Iris pigment epithelial cell (primary cell): ENCODE measurements around the gene LAMA1.
A peak's percentile ranks its signal among the peaks of the same experiment; 100 is the strongest.
"Not testable (repeated sequence)": the region's sequence is repeated elsewhere in the genome, so short reads cannot be mapped to it uniquely, and the experiment has no call there.

Source experiments
- DNase-seq: peaks from one replicate; pipeline ENCODE4 v3.0.0-alpha.2; 2011; ENCODE audit warnings: low read depth

The LAMA1 gene

DNA sequence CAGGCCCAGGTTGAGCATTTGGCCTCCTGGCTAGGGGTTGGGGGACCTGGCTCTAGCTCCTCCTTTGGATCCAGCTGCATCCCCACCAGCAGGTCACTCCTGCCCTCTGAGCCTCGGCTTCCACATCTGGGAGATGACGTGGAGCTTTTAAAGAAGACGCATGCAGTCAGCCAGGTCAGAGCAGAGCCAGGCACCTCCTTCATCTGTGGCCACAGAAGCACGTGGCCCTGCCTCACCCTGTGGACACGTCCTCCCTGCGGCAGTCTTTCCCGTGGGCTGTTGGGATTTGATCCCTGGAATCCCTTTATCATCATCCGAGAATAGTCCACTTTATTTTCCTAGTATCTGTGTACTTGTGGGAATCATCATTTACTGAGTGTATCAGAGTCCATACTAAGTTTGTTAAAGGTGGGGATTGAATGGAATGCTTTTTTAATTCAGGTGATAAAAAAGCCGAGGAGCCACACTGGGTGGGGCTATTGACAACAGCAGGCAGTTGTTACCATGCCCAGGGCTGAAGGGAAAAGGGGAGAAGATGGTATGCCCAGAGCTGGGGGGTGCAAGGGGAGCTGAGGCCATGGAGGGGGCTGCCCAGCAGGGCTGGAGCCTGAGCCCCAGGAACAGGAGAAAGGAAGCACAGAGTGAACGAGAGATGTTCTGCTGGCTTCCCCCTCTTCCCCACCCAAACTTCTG is 170.1 kb downstream of the LAMA1 start:
- DNase-seq, result no peak

DNA sequence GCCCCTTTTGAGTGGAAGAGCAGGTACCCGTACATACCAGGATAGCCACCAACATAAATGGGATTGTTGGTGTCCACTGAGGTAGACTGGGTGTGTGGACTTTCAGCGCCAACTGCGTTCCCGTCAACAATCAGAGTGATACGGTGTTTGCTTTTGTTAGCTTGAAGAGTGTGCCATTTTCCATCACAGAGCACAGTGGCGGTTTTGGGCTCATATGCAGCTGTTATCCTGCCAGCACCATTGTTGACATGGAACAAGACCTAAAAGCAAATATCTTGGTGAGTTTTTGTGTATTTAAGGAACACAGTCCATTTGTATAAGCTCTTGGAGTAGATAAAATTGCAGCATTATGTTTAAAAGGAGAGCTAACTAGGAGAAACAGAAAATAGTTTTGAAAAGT is 174.5 kb downstream of the LAMA1 start:
- DNase-seq, result no peak

DNA sequence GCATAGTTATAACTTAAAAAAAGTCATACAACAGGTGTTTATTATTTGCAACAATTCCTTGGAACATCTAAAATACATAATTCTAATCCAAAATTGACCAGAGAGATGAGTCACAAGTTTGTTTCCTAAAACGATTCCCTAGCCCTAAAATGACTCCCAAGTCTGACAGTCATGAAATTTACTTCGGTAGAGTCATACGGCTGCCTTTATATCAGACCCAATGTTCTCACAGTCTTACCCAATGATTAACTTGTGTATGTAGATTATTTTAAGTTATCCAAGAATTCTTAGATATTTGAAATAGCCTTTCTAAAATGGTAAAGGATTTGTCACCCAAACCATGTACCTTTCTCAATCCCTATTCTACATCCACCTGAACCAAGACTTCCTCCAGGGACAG is 174.9 kb downstream of the LAMA1 start:
- no peak for DNase-seq

DNA sequence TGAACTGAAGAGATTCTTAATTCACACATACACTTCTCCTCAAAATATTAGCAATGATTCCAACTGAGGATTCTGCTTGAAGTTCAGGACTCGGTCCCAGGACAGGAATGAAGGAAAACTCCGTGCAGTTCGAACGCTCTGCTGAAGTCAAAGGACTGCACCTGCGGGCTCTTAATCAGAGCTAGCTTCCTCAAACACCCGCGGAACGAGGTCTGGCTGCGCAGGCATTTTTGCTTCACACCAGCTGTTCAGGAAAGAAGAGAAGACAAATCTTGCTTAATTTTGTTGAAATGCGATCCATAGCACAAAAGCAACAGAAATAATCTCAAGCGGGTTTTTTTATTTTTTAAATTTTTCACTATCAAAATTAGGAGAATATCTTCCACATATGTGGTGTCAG is 175.6 kb downstream of the LAMA1 start:
- no peak for DNase-seq

DNA sequence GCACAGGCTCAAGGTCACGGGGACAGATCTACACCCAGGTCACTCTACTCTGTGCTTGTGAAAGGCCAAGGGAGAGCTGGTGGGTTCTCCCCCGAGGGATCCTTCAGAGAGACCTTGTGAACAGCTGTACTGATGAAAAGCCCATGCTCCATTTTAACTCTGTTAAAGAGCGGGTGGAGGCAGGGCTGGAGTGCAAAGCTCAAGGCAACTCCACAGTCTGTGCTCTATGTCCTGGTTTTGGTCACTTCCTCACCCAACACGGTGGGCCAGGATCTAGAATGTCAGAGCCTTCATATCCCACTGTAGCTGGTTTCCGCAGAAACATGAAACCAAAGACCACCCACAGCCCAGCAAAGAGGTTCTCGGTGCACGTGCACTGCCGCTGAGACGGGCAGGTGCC is 177.1 kb downstream of the LAMA1 start:
- DNase-seq, result no peak

DNA sequence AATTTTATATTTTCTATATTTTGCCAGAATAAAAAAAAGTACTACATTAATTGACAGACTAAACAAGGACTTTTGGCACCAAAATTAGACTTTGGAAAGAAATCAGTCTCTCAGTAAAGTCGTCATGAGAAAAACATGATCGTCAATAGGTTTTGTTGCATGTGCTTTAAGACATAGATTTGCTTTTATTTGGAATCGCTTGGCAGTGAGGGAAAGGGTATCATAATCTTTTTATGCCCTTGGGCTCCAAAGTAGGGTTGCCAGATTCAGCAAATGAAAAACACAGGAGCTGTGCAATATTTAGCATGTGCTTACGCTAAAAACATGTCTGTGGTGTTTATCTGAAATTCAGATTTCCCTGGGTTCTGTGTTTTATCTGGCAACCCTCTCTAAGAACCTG is 177.6 kb downstream of the LAMA1 start:
- DNase-seq, result no peak

DNA sequence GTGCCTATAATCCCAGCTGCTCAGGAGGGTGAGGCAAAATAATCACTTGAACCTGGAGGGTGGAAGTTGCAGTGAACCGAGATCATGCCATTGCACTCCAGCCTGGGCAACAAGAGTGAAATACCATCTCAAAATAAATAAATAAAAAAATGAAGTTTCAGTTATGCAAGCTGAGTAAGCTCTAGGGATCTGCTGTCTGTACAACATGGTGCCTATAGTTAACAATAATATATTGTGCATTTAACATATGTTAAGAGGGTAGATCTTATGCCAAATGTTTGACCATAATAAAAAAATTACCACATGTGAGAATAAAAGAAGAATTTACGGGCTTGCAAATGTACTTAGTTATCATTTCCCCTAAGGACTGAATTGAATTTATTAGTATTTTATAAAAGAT is 179.2 kb downstream of the LAMA1 start:
- not testable (repeated sequence) for DNase-seq

DNA sequence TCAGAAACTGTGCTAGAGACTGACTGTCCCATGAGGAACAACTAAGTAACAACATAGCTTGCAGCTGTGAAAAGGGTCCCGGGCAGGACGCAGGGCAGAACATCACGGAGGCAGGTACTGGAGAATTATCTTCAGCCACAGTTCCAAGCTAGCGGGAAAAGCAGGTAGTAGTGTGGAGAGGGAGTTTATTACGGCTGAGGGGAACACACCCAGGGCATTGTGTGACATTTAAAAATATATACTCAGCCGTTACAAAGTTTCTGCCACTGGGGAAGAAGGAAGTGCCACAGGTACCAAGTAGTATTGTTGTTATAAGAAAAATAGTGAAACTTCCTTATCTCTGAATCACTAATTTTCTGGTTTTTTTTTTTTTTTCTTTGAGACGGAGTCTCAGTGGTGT is 179.6 kb downstream of the LAMA1 start:
- DNase-seq, result no peak

DNA sequence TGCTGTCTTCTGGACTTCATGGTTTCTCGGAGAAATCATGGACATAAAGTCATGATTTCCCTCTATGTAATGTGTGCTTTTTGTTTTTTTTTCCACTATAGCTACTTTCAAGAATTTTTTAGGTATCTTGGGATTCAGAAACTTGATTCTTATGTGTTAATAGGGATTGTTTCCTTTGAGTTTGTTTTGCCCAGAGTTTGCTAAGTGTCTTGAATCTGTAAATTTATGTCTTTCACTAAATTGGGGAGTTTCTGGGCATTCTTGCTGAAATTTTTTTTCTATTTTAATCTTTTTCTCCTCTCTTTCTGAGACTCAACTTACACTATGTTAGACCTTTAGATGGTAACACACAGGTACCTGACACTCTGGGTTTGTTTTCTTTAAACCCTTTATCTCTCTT is 182.7 kb downstream of the LAMA1 start:
- DNase-seq, result no peak

DNA sequence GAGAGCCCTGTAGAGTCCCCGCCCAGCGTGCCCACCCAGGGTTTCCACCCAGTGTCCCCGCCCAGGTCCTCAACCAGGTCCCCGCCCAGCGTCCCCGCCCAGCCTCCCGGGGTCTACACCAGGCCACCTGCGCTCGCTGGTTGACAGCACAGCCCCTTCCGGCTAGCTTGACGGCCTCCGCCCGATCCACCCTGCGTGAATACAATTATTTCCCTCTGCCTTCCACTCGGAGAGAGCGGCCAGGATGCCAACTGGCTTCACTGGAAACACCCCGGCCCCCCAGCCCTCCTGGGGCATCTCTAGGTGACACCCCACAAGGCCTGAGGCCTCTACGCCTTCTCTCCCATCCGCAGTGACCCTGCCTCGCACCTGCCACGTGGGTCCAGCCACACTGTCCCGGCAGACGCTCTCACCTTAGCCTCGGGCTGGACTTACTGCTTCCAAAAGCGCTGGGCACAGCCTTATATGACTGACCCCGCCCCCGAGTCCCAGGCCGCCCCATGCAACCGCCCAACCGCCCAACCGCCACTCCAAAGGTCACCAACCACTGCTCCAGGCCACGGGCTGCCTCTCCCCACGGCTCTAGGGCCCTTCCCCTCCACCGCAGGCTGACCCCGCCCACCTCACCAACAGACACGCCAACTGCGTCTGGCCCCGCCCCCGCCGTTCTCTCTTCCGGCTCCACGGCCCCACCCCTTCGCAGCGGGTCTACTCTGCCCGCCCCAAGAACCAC is 188.1 kb downstream of the LAMA1 start:
- DNase-seq, result no peak

DNA sequence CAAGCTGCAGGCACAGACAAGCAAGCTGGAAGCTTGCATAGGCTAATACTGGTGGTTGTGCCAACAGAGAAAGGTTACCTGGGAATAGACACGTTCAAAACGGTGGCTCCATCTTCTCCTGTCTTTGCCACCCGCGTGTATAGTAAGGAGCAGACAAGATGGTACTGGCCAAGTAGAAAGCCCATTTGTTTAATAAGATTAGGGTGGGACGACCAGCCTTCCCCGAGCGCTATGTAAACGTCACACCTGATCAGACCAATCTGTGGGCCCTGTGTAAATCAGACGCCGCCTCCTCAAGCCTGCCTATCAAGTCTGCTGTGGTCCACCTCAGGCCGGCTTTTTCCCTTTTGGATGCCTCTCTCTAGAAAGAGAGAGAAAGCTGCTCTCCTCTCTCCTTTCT is 189.2 kb downstream of the LAMA1 start:
- no peak for DNase-seq

DNA sequence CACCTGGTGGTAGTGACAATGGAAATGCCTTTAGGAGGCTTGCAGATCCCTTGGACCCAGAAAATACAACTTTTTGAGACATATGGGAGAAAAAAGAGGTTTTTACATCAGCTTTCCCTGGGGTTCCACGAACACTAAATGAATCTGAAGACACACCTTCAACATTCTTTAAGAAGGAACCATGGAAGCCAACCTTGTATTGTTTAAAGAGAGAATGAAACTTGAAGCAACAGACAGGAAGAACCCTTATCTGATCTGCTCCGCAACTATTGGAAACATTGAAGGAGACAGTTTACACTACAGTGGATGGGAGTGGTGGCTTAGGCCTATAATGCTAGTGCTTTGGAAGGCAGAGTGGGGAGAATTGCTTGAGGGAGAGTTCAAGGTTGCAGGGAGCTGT is 190.4 kb downstream of the LAMA1 start:
- peak; percentile 2 for DNase-seq

DNA sequence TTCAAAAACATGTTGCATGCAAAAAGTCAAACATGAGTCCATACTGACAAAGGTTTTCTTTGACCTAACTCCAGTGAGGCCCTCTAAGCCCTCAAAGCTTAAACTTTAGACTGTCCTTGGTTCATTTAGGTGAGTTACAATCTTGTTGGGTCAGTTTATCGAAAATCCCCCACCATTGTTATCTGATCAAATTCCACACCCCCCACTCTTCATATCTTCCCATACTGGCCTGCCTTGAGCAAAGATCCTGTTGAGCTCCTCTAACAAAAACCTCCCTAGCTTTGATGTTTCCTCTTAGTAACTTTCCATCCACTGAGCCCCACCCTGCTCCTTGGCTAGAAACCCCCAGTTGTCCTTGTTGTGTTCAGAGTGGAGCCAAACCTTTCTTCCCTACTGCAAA is 194.4 kb downstream of the LAMA1 start:
- DNase-seq, result no peak

DNA sequence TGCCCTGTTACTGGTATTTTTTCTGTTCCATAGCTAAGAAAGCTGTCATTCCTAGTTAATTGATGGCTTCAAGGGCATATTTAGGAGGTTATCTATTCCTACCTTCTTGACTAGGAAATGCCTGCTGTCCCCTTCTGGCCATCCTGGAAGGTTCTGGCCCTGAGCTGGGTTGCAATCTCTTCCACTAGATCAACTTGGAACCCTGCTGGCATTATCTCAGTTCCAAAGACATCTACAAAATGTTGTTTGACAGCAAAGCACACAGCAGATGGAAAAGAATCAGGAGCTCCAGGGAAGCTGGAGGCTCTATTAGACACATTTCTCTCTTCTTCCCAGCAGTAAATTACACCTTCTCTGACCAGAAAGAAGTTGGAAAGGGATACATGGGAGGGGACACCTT is 196.0 kb downstream of the LAMA1 start:
- no peak for DNase-seq

DNA sequence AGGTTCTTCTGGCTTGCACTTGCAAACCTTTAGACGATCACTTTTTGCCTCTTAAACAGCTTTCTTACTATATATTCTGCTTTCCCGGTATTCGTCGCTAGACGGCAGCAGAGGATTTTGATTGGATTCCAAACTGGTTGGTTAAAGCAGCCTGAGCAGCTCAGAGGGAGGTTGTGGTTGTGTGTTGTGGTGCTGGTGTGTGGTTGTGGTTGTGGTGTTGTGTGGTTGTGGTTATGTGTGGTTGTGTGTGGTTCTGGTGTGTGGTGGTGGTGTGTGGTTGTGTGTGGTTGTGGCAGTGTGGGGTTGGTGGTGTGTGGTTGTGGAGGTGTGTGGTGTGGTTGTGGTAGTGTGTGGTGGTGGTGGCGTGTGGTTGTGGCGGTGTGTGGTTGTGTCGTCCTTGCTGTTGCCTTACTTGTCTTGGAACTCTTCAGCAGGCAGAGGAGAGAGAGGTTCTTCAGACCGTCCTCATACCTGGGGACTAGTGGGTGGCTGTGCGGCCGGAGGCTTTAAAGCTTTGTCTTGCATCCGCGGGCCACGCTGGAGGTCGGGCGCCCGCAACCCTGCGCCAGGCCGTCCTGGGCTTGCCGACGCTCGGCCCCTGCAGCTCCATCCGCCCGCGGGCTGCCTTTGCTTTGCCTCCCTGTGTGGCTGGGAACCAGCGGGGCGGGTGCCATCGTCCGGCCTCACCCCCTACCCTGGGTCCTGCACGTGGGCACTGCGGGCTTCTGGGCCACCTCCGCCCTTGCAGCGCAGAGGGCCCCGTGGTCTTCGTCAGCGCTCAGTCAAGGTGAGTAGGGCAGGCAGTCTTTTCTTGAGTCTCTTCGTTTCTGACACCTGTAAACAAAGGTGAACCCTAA is 197.3 kb downstream of the LAMA1 start:
- DNase-seq, result peak; percentile 73

DNA sequence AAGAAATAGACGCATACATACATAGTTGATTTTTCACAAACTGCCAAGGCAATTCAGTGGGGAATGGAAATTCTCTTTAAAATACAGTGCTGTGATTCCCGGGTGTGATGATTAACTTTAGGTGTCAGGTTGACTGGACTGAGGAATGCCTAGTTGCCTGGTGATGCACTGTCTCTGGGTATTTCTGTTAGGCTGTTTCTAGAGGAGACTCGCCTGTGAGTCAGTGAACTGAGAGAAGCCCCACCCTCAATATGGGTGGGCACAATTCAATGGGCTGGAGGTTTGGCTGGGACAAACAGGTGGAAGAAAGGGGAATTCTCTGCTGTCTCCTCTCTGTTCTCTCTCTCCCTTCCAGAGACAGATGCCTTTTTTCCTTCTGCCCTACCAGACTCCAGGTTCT is 200.5 kb downstream of the LAMA1 start:
- DNase-seq, result no peak

DNA sequence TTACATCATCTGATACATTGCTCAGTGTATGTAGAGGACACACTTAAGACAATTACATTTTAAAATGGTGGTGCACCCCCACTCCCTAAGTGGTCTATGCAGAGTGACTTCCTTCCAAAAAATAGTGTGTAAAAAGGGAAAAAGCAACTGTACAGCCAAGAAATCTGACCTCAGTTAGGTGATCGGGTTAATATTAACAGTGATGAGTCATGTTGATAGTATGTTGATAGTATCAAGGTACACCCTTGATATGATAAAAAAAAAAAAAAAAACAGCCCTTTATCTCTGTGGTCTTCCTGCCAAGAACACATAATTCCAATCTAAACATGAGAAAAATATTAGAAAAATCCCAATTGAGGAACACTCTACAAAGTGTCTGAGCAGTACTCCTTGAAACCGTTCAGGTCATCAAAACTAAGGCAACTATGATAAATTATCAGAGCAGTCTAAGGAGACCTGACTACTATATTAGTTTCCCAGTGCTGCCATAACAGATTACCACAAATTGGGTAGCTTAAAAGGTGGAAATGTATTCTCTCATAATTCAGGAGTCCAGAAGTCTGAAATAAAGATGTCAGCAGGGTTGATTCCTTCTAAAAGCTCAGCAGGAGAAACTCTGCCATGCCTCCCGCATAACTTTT is 216.2 kb downstream of the LAMA1 start:
- DNase-seq, result no peak

DNA sequence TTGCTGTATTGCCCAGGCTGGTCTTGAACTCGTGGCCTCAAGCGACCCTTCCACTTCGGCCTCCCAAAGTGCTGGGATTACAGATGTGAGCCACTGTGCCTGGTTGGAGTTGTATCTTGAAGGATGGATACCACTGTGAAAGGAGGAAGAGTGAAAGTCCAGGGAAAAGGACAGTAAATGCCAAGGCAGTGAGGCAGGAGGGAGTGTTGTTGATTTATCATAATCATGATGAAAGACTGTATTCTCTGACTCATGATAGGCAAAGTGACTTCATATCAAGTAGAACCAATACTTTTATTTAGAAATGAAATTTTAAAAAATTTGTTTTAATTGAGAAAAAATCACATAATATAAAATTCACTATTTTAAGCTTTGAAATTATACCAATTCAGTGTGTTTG is 225.8 kb downstream of the LAMA1 start:
- DNase-seq, result peak; percentile 33
